A673 (cell line): Measurements from ENCODE around the gene PRRT1.

Experiments used
- CTCF ChIP-seq: fragments of 300-800, 200-600 bp; sonication (generic); conservative IDR thresholded peaks from 2 replicates; pipeline ENCODE4 v1.5.1; 2017; ENCODE audit warnings: low read depth, mild to moderate bottlenecking, antibody characterized with exemption, low read length, moderate library complexity, mixed read lengths
- EZH2 ChIP-seq: fragments of 200-600 bp; sonication (generic); IDR thresholded peaks from 2 replicates; pipeline ENCODE4 v1.6.1; 2017; ENCODE audit warnings: borderline replicate concordance, low read depth, mild to moderate bottlenecking, mixed read lengths, antibody characterized with exemption, low read length; ENCODE audit not compliant: poor library complexity, severe bottlenecking

DNA sequence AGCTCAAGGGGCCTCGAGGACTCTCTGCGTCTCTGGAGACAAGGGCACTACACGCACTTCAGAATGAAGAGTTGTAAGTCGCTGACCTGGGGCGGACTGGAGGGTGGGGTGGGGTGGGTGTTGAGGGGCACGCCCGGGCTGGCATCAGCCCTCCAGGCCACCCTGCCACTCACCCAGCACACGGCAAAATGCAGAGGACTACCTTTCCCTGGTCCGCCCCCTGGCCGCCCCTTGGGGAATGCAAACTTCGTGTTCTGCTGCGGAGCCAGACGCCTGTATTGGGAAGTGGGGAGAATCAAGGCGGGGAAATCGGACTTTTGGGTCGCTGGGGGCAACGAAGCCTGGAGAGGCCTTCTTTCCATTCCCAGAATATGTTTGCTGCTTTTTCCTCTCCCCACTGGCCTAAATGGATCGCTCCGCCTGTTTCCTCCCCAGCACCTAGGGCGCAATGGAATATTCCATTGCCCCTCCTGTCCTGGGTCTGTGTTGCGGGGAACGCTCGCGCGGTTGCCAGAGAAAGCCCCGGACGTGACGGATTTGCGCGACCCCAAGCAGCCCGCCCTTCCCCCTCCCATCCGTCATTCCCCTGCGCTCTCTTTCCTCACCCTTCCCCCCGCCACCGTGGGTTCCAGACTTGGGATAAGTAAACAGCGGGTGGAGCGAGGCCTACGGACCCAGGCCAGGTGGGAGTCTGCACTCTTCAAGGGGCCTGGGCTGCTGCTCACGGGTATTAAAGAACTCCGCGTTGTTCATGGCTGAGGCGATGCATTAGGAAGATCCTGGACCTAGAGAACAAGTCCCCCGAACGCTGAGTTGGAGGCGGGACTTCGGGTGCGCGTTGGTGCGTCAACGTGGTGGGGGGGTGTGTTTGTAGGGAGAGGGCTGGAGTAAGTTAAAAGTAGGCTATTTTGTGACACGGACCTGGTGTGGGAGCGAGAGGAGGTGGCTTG lies 2.1 kb upstream of the PRRT1 start, which contains the start of gene PPT2:
- TF ChIP-seq CTCF (peak; percentile 25; the same call in 1 of the 2 replicates), EZH2 (no peak)
